Neuronal stem cell (in vitro differentiated cells): ENCODE data around the gene MEGF10.
"Not testable (repeated sequence)": the region's sequence is repeated elsewhere in the genome, so short reads cannot be mapped to it uniquely, and the experiment has no call there.

Source experiments
- DNase-seq: peaks from one replicate; pipeline ENCODE4 v3.0.0-alpha.2; 2013; ENCODE audit warnings: low spot score
- H2AFZ ChIP-seq: one replicate; pipeline ENCODE4 v1.6.1; 2013; ENCODE audit warnings: mild to moderate bottlenecking, low read length, inconsistent platforms
- H2AK5ac ChIP-seq: 2 replicates; pipeline ENCODE4 v1.6.1; 2013; ENCODE audit warnings: low read depth, mild to moderate bottlenecking, inconsistent platforms, low read length, moderate library complexity, mixed read lengths
- H2BK120ac ChIP-seq: 2 replicates; pipeline ENCODE4 v1.6.1; 2013; ENCODE audit warnings: low read depth, mild to moderate bottlenecking, inconsistent platforms, low read length, moderate library complexity, mixed read lengths
- H2BK12ac ChIP-seq: one replicate; pipeline ENCODE4 v1.6.1; 2013; ENCODE audit warnings: low read length, inconsistent platforms
- H2BK15ac ChIP-seq: 2 replicates; pipeline ENCODE4 v1.6.1; 2013; ENCODE audit warnings: mild to moderate bottlenecking, low read length, inconsistent platforms, mixed read lengths
- H2BK5ac ChIP-seq: one replicate; pipeline ENCODE4 v1.6.1; 2013; ENCODE audit warnings: inconsistent platforms, mild to moderate bottlenecking, low read length, moderate library complexity
- H3K14ac ChIP-seq: one replicate; pipeline ENCODE4 v1.6.1; 2013; ENCODE audit warnings: low read length, inconsistent platforms
- H3K18ac ChIP-seq: 2 replicates; pipeline ENCODE4 v1.6.1; 2013; ENCODE audit warnings: low read length, inconsistent platforms
- H3K23ac ChIP-seq: 2 replicates; pipeline ENCODE4 v1.6.1; 2013; ENCODE audit warnings: low read depth, mild to moderate bottlenecking, mixed read lengths, low read length, inconsistent platforms; ENCODE audit not compliant: poor library complexity
- H3K27ac ChIP-seq: replicated peaks from 3 replicates; pipeline ENCODE4 v1.5.1; 2013; ENCODE audit warnings: low read length, inconsistent platforms
- H3K27me3 ChIP-seq, 3 experiments: 2 replicates each; pipeline ENCODE4 v1.6.1; 2013; ENCODE audit warnings: low read length in 3 of 3, mild to moderate bottlenecking in 2 of 3, inconsistent platforms in 1 of 3, low read depth in 1 of 3, mixed read lengths in 1 of 3, moderate library complexity in 1 of 3; ENCODE audit not compliant: control insufficient read depth in 3 of 3, insufficient read depth in 3 of 3
- H3K36me3 ChIP-seq, 2 donors: replicated peaks in 1 of 2; 2 replicates each; pipeline ENCODE4 v1.6.1; 2013; ENCODE audit warnings: low read length in 2 of 2; ENCODE audit not compliant: control insufficient read depth in 2 of 2, insufficient read depth in 2 of 2
- H3K4ac ChIP-seq: 2 replicates; pipeline ENCODE4 v1.6.1; 2013; ENCODE audit warnings: inconsistent platforms, mild to moderate bottlenecking, low read length, moderate library complexity
- H3K4me1 ChIP-seq, 2 donors: 1 replicate in 1 of 2; 2 replicates in 1 of 2; pipeline ENCODE4 v1.6.1; 2013; ENCODE audit warnings: low read length in 2 of 2, low read depth in 1 of 2; ENCODE audit not compliant: control insufficient read depth in 2 of 2, insufficient read depth in 1 of 2
- H3K4me2 ChIP-seq: one replicate; pipeline ENCODE4 v1.6.1; 2013; ENCODE audit warnings: mild to moderate bottlenecking, low read length, inconsistent platforms; ENCODE audit not compliant: insufficient read depth, poor library complexity, severe bottlenecking
- H3K4me3 ChIP-seq, 2 donors: 2 replicates each; pipeline ENCODE4 v1.5.1; 2013; ENCODE audit warnings: low read length in 2 of 2, mild to moderate bottlenecking in 2 of 2, inconsistent platforms in 1 of 2, moderate library complexity in 1 of 2
- H3K79me1 ChIP-seq: one replicate; pipeline ENCODE4 v1.6.1; 2013; ENCODE audit warnings: low read depth, mild to moderate bottlenecking, inconsistent platforms, low read length, moderate library complexity
- H3K9ac ChIP-seq: one replicate; pipeline ENCODE4 v1.6.1; 2013; ENCODE audit warnings: mild to moderate bottlenecking, low read depth, low read length, inconsistent platforms; ENCODE audit not compliant: poor library complexity
- H3K9me3 ChIP-seq, 2 donors: replicated peaks in 1 of 2; 2 replicates each; pipeline versions ENCODE3 to v1.6.1; 2013; ENCODE audit warnings: low read length in 2 of 2, mild to moderate bottlenecking in 2 of 2, inconsistent platforms in 1 of 2, low read depth in 1 of 2, mixed read lengths in 1 of 2, moderate library complexity in 1 of 2; ENCODE audit not compliant: control insufficient read depth in 2 of 2, insufficient read depth in 1 of 2
- H4K8ac ChIP-seq: one replicate; pipeline ENCODE4 v1.6.1; 2013; ENCODE audit warnings: low read depth, mild to moderate bottlenecking, inconsistent platforms, low read length, moderate library complexity
- H4K91ac ChIP-seq: one replicate; pipeline ENCODE4 v1.6.1; 2013; ENCODE audit warnings: low read length, low read depth, mild to moderate bottlenecking, inconsistent platforms; ENCODE audit not compliant: poor library complexity
- WGBS, 2 donors: extraction: QIAGEN DNeasy Blood & Tissue Kit; methylation state at CpG; one replicate each; pipeline ENCODE4 v1.1.7; 2013; ENCODE audit warnings: missing lambda C conversion rate in 2 of 2, mixed read lengths in 1 of 2; ENCODE audit not compliant: insufficient read length in 2 of 2, insufficient replicate concordance in 1 of 2; ENCODE audit errors: extremely low coverage in 2 of 2; 5-methylcytosine and 5-hydroxymethylcytosine counted together

Gene MEGF10

GRCh38 chr5:127294829-127295228, 4.2 kb downstream of the MEGF10 start:
- Histone ChIP-seq H3K23ac (no peak overlapping the region), H4K8ac (no peak overlapping the region), H3K4me1 (peaks cover 2 to 30% of the 10 kb centered on the region in 2 donors), H2AFZ (no peak overlapping the region), H3K4me2 (no peak overlapping the region), H3K36me3 (no peaks in the 10 kb centered on the region), H3K27me3 (peaks cover 0 to 16% (median 0%) of the 10 kb centered on the region in 3 experiments), H3K14ac (no peak overlapping the region), H2BK12ac (no peak overlapping the region), H2AK5ac (no peak overlapping the region), H2BK5ac (no peak overlapping the region), H3K18ac (no peak overlapping the region), H3K9ac (no peak overlapping the region), H3K27ac (no peak overlapping the region), H4K91ac (no peak overlapping the region), H3K79me1 (no peaks in the 10 kb centered on the region), H3K4ac (no peak overlapping the region), H3K4me3 (no peak overlapping the region), H2BK15ac (no peak overlapping the region), H2BK120ac (no peak overlapping the region), H3K9me3 (no peaks in the 10 kb centered on the region)
- DNase-seq, result no peak
- no CpG with 5 or more reads among the region's 1 CpG for WGBS, 2 donors

DNA sequence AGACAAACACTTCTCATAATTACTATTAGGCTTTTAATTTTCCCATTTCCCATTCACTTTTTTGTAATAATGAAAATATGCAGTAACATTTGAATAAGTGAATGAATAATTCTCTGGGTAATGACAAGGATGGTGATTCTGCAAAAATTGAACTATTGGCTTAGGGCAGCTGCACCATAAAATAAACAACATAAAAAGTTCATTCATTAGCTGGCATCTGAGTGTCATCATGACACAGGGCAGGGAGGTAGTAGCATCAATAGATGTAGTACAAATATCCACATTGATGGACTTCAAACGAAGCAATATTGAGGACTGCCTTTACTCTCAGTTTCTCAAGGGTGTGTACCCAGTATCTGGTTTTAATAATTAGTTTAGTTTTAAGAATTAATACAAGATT, 4.9 kb downstream of the MEGF10 start:
- Histone ChIP-seq H3K79me1 (no peaks in the 10 kb centered on the region), H3K27me3 (peaks cover 0 to 16% (median 0%) of the 10 kb centered on the region in 3 experiments), H3K4ac (no peak overlapping the region), H2AK5ac (no peak overlapping the region), H3K14ac (no peak overlapping the region), H3K4me3 (no peak overlapping the region), H3K9ac (no peak overlapping the region), H2BK5ac (no peak overlapping the region), H2BK15ac (no peak overlapping the region), H2AFZ (no peak overlapping the region), H4K91ac (no peak overlapping the region), H3K9me3 (no peaks in the 10 kb centered on the region), H3K4me1 (peaks cover 2 to 36% of the 10 kb centered on the region in 2 donors), H3K23ac (no peak overlapping the region), H4K8ac (no peak overlapping the region), H2BK12ac (no peak overlapping the region), H2BK120ac (no peak overlapping the region), H3K36me3 (no peaks in the 10 kb centered on the region), H3K18ac (no peak overlapping the region), H3K4me2 (no peak overlapping the region), H3K27ac (no peak overlapping the region)
- WGBS, 2 donors, result no CpG with 5 or more reads among the region's 1 CpG
- DNase-seq, result no peak

DNA sequence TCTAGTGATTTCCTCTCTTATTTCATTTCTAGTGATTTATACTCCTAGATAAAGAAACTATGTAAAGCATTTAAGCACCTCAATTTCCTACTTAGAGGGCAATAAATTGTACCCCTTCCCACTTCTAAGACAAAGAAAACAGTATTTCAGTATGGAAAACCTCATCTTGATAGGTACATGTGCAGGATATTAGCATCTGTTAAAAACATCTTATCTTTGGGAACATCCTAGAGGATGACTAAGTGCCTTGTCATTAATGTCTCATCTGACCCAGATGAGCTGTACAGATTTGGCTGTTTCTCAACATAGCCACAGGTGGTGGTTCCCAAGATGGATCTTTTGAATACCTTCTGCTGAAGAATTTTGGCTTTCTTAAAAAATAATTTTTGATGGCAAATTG, 5.7 kb downstream of the MEGF10 start:
- Histone ChIP-seq H3K27ac (no peak overlapping the region), H3K36me3 (no peaks in the 10 kb centered on the region), H3K23ac (no peak overlapping the region), H3K79me1 (no peaks in the 10 kb centered on the region), H2AFZ (no peak overlapping the region), H3K4me2 (no peak overlapping the region), H3K27me3 (peaks cover 0 to 10% (median 0%) of the 10 kb centered on the region in 3 experiments), H3K14ac (no peak overlapping the region), H2BK12ac (no peak overlapping the region), H4K8ac (no peak overlapping the region), H2BK120ac (no peak overlapping the region), H3K4me3 (no peak overlapping the region), H2AK5ac (no peak overlapping the region), H3K9ac (no peak overlapping the region), H2BK5ac (no peak overlapping the region), H3K18ac (no peak overlapping the region), H3K4me1 (peaks cover 2 to 42% of the 10 kb centered on the region in 2 donors), H3K4ac (no peak overlapping the region), H2BK15ac (no peak overlapping the region), H3K9me3 (no peaks in the 10 kb centered on the region), H4K91ac (no peak overlapping the region)
- no peak for DNase-seq

DNA sequence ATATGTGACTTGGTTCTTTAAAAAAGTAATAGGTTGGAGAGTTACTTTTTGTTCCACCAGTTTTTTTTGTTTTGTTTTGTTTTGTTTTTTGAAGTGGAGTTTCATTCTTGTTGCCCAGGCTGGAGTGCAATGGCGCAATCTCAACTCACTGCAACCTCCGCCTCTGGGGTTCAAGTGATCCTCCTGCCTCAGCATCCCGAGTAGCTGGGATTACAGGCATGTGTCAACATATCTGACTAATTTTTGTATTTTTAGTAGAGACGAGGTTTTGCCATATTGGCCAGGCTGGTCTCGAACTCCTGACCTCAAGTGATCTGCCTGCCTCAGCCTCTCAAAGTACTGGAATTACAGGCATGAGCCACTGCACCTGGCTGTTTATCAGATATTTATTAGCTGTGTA, 6.3 kb downstream of the MEGF10 start:
- not testable (repeated sequence) for H3K14ac ChIP-seq, H3K18ac ChIP-seq, H3K9ac ChIP-seq, H2BK12ac ChIP-seq, H2AK5ac ChIP-seq, H2AFZ ChIP-seq, H2BK120ac ChIP-seq, H3K79me1 ChIP-seq, H3K4me2 ChIP-seq, H4K91ac ChIP-seq, H3K36me3 ChIP-seq, H2BK5ac ChIP-seq, H3K23ac ChIP-seq, H3K4me3 ChIP-seq, H4K8ac ChIP-seq, H3K27me3 ChIP-seq, H3K4ac ChIP-seq, DNase-seq, H3K27ac ChIP-seq, H2BK15ac ChIP-seq, H3K9me3 ChIP-seq
- peaks cover 2 to 37% of the 10 kb centered on the region in 2 donors for H3K4me1 ChIP-seq
- WGBS, 2 donors, result no CpG with 5 or more reads among the region's 5 CpGs
